Panc1 (cell line): ENCODE results near the gene NCK2. TPM values are rescaled to one million over a fixed set of nuclear protein-coding genes. Genes with fewer than 3 reads are reported as not detected.

ENCODE experiments used
- ATAC-seq: fragments of 200-7000 bp; cut with Tn5 transposase; 2 replicates; pipeline ENCODE4 v1.9.1; 2020; ENCODE audit warnings: mild to moderate bottlenecking, moderate library complexity
- BruUV-seq: library from RNA; stranded (reverse); fragments of 400-500 nt; replicated peaks from 2 replicates; lab custom pipeline; 2021; lab: Mats Ljungman, UMichigan
- CTCF ChIA-PET: fragments of 300-600 bp; sonication (Branson Sonifier 250); formaldehyde crosslinking; loops from one replicate; lab custom pipeline; 2022; ENCODE audit warnings: antibody characterized with exemption; lab: Charles Lee
- POLR2A ChIA-PET: fragments of 300-600 bp; sonication (Branson Sonifier 250); formaldehyde crosslinking; loops from one replicate; lab custom pipeline; 2022; ENCODE audit warnings: antibody characterized with exemption; lab: Charles Lee
- DNase-seq: peaks from one replicate; pipeline ENCODE4 v3.0.0-alpha.2; 2010; ENCODE audit warnings: low read depth, low spot score
- H3K27ac ChIP-seq: 2 replicates; pipeline ENCODE4 v1.5.1; 2011; ENCODE audit warnings: mild to moderate bottlenecking, low read length, inconsistent platforms
- H3K27me3 ChIP-seq: fragments of 200-500 bp; sonication (Bioruptor generic); 2 replicates; pipeline ENCODE4 v1.6.0; 2014; ENCODE audit warnings: low read length, inconsistent platforms; ENCODE audit not compliant: control insufficient read depth, insufficient read depth
- H3K36me3 ChIP-seq: fragments of 200-500 bp; sonication (Bioruptor generic); 2 replicates; pipeline ENCODE4 v1.5.1; 2014; ENCODE audit warnings: inconsistent platforms, mild to moderate bottlenecking, low read length, moderate library complexity; ENCODE audit not compliant: control insufficient read depth, insufficient read depth
- H3K4me1 ChIP-seq: 2 replicates; pipeline ENCODE4 v1.5.1; 2011; ENCODE audit warnings: inconsistent platforms, mild to moderate bottlenecking, low read length, moderate library complexity; ENCODE audit not compliant: control insufficient read depth, insufficient read depth
- H3K4me3 ChIP-seq, 2 experiments: 2 replicates each; pipeline ENCODE4 v1.5.1; 2011 to 2012; ENCODE audit warnings: low read depth in 2 of 2, low read length in 2 of 2, mild to moderate bottlenecking in 2 of 2, inconsistent platforms in 1 of 2, moderate library complexity in 1 of 2
- H3K9me3 ChIP-seq: fragments of 200-500 bp; sonication (Bioruptor generic); 2 replicates; pipeline ENCODE4 v1.5.1; 2014; ENCODE audit warnings: low read depth, mild to moderate bottlenecking, inconsistent platforms, low read length, moderate library complexity; ENCODE audit not compliant: control insufficient read depth, insufficient read depth
- CTCF ChIP-seq: fragments of 450-650 bp; IDR thresholded peaks from 2 replicates; pipeline ENCODE4 v1.5.1; 2017; ENCODE audit warnings: mild to moderate bottlenecking
- POLR2AphosphoS5 ChIP-seq: IDR thresholded peaks from 2 replicates; pipeline ENCODE4 v1.6.1; 2012; ENCODE audit warnings: mild to moderate bottlenecking, low read depth, low read length, moderate library complexity
- REST ChIP-seq, 2 experiments: IDR thresholded peaks; 2 replicates each; pipeline ENCODE4 v1.6.1; 2011 to 2012; ENCODE audit warnings: low read depth in 2 of 2, control low read depth in 1 of 2, low read length in 1 of 2, mild to moderate bottlenecking in 1 of 2, moderate library complexity in 1 of 2; ENCODE audit not compliant: insufficient read depth in 1 of 2
- SIN3A ChIP-seq: IDR thresholded peaks from 2 replicates; pipeline ENCODE4 v1.6.1; 2012; ENCODE audit warnings: low read depth, mild to moderate bottlenecking, low read length, moderate library complexity, borderline replicate concordance; ENCODE audit not compliant: insufficient read depth
- TCF7L2 ChIP-seq: IDR thresholded peaks from 2 replicates; pipeline ENCODE4 v1.6.1; 2011; ENCODE audit warnings: mild to moderate bottlenecking, low read depth, low read length, inconsistent platforms
- in situ Hi-C: cut with HindIII; loops from 2 replicates; pipeline ENCODE4 v1.10.0; 2016; ENCODE audit warnings: low sequenced_read_pairs, low pct_unique_long_range_greater_than_20kb
- intact Hi-C: fragments of 100-400 bp; cut with micrococcal nuclease; formaldehyde crosslinking; loops from one replicate; pipeline ENCODE4 v1.10.0; 2022; ENCODE audit not compliant: unreplicated experiment
- total RNA-seq: library from RNA; stranded (reverse); gene quantifications from one replicate; pipeline ENCODE4 v1.2.1, GENCODE V29; 2021; ENCODE audit not compliant: unreplicated experiment

Gene NCK2
- total RNA-seq, 1 experiment from 2014 or later, result 60.7 TPM

- H3K27ac ChIP-seq, result no peak overlapping the region
- no peaks in the 10 kb centered on the region for H3K4me1 ChIP-seq
- no peaks in the 10 kb centered on the region for H3K27me3 ChIP-seq
- H3K36me3 ChIP-seq, result no peaks in the 10 kb centered on the region
- BruUV-seq, result no TSS peak
- no peak for DNase-seq
- ChIA-PET POLR2A (no interaction called here), CTCF (no interaction called here)
- no peak for TF ChIP-seq SIN3A
- no peak for TF ChIP-seq CTCF
- no peak for TF ChIP-seq POLR2AphosphoS5
- no peak overlapping the region for H3K4me3 ChIP-seq
- intact Hi-C loops (no loop called here), in situ Hi-C loops (no loop called here)
- peaks cover under 1% of the 10 kb centered on the region; the same call in 1 of the 2 replicates for H3K9me3 ChIP-seq
- ATAC-seq, result no peak
These were observed 95.1 kb downstream of the NCK2 start for GRCh38 chr2:105839793-105840192.

GRCh38 chr2:105840933-105841332 lies 96.2 kb downstream of the NCK2 start:
- in situ Hi-C loops, result no loop called here
- Histone ChIP-seq H3K4me1 (no peaks in the 10 kb centered on the region), H3K36me3 (no peaks in the 10 kb centered on the region), H3K27ac (no peak overlapping the region), H3K9me3 (no peaks in the 10 kb centered on the region; the same call in 1 of the 2 replicates), H3K27me3 (no peaks in the 10 kb centered on the region), H3K4me3 (no peak overlapping the region)
- intact Hi-C loops, result no loop called here
- TF ChIP-seq SIN3A (no peak), CTCF (no peak), REST (IDR thresholded peaks at IDR 0.05; ENCODE audit: insufficient read depth in 1 of 2, low read depth in 2 of 2, low read length in 1 of 2) (no peak), POLR2AphosphoS5 (no peak), TCF7L2 (no peak)
- CTCF ChIA-PET, result no interaction called here
- DNase-seq, result no peak
- POLR2A ChIA-PET, result no interaction called here
- ATAC-seq, result no peak
- BruUV-seq, result no TSS peak
